ENCODE results near the gene EIF1.
"Not testable (repeated sequence)": the region's sequence is repeated elsewhere in the genome, so short reads cannot be mapped to it uniquely, and the experiment has no call there.

Gene EIF1

DNA sequence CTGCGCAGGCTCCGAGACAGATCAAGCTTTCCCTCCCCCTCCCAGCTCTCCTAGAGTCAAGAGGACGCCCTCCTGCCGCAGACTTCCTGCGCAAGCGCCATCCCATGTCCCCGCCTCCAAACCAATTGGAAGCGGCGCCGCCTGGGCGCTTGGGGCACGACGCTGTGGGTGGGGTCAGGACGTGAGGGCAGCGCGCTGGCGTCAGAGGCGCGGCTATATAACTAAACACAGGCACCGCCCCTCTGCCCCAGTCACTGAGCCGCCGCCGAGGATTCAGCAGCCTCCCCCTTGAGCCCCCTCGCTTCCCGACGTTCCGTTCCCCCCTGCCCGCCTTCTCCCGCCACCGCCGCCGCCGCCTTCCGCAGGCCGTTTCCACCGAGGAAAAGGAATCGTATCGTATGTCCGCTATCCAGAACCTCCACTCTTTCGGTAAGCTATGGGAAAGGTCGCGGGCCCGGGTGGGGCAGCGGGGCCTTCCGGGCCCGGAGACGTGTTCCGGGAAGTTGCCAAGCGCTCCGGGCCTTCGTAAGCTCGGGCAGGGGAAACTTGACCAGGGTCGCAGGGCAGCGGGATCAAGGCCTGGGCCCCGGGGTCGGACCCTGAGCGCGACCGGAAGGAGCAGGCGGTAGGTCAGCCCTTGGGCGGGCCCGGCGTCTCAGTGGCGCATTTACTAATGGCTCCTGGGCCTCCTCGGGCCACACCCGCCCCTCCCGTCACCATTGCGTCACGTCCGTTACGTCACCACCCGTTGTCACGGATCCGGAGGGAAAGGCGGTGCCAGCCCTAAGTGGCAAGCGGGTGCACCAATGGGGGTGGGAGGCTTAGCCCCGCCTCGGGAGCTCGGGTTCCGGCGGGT lies at the start of gene EIF1:
Gene EIF1, plus strand, starts transcription at position 245 of the 856 bp plus-strand sequence. Its CDS starts 154 bp downstream, at position 399.
- peak; percentile 100 for DNase-seq (ENCODE audit: low read depth in 3 of 3)

DNA sequence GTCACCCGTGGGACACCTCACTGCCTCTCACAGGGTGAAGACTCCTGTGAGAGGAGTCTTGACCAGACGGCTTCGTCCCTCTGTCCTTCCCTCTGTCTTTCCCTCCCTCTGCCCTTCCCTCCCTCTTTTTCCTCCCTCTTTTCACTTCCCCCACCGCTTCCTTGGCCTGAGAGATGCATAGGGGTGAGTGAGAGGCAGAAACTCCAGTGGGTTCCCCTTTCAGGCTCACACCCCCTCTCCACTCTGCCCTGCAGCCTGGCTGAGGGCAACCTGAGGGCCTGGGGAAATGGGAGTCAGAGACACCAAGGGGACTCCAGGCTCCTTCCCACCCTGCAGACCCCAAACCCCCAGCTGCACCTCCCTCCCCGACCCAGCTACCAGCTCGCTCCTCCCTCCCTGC lies 49.7 kb upstream of the EIF1 start:
- no peak for DNase-seq (ENCODE audit: low read depth in 3 of 3)

DNA sequence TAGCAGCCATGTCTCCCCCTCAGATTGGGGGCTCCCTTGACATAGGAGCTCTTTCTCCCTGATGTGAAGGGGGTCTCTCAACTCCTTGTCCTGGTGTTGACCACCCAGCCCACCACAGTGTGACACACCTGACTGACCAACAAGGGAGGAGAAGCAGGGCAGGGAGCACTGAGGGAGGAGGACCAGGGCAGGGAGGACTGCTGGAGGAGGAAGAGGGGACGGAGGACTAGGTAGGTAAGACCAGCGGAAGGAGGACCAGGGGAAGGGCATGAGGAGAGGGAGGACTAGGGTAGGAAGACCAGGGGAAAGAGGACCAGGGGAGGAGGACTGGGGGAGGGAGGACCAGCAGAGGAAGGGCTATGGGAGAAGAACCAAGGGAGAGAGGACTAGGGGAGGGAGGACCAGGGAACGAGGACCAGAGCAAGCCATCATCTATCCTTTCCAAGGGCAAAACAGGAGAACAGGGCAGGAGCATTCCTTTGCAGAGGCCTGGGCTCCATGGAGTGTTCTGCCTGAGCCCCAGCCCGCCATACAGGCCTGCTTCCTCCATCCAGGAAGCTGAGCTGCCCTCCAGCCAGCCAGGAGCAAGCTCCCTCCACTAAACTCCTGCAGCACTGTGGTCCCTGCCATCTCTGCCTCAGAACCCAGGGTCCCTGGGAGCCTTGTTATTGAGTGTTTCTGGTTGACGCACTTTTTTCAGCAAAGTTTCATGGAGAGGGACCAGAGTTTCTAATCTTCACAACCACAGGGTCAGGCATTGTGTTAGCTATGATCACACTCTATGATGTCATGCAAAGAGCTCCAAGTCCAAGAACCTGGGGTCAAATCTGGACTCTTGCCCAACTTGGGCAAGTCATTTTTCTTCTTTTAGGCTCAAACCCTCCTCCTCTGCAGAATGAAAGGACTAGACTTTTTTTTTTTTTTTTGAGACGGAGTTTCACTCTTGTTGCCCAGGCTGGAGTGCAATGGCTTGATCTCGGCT lies 48.9 kb upstream of the EIF1 start:
- DNase-seq (ENCODE audit: low read depth in 3 of 3), result no peak

DNA sequence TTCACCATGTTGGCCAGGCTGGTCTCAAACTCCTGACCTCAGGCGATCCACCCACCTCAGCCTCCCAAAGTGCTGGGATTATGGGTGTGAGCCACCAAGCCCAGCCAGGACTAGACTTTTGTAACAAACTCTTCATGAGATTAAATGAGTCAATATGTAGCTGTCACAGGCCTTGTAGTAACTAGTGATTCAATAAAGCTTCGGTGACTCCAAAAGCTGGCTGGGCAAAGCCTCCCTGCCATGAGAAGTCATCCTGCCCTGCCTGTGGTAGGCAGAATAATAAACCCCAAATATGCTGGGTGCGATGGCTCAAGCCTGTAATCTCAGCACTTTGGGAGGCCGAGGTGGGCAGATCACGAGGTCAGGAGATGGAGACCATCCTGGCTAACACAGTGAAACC lies 48.1 kb upstream of the EIF1 start:
- not testable (repeated sequence) for DNase-seq (ENCODE audit: low read depth in 3 of 3)

DNA sequence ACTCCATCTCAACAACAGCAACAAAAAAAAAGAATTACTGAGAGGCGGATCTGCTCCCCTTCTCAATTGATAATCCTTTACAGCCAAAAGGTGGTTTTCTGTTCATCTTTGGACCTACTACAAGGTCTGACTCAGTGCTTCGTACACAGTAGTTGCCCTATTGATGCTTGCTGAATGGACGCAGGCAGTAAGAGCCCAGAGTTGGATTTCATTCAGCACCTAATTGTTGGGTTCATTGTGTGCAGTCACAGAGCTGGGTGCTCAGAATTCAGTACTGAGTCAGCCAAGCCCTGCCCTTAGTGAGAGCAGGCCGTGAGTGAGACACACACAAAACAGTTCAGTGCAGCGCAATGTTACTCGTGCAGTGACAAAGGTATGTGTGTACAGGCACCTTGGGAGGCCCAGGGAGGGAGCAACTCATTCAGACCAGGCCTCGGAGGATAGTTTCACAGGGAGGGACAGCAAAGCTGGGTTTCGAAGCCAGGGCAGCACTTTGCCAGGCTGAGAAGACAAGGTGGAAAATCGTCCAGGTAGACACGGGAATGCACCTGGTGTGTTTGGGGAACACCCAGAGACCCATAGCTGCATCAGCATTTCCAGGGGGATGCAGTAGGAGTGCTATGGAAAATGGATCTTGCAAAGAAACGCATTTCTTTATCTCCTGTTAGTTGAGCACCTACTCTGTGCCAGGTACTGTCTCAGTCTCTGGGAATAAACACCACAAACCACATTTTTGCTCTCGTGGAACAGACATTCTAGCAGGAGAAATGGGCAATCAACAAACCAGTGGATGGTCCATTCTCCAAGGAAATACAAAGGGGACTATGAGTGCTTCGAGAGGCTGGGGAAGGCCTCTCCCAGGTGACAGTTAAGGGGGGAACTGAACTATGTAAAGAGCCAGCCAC lies 46.2 kb upstream of the EIF1 start:
- DNase-seq (ENCODE audit: low read depth in 3 of 3), result no peak

DNA sequence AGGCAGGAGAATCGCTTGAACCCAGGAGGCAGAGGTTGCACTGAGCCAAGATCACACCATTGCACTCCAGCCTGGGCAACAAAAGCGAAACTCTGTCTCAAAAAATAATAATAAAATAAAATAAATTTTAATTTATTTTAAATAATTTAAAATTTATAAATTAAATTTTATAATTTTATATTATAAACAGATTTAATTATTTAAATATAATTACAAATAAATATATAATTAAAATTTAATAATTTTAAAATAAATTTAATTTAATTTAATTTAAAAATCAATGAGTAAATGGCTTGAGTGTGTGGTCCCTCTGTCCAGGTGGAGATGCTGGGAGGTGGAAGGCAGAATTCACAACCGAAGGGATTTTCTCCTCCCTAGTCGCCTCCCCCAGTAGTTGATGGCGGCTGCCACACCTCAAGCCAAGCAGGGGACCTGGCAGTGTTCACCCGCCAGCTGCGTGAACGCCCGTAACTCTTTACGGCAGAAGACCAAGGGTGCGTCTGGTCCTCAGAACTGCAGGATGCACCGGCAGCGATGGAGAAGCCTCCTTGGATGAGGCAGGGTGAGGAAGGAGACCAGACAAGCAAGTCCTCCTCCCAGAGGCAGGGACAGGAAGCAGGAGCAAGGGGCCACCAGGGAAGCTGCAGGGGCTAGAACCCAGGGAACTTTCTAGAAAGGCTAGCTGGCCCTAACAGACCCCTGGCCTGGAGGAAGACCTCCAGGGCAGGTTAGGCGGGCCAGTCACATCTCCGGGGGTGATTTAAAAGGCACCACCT lies 41.5 kb upstream of the EIF1 start:
- DNase-seq (ENCODE audit: low read depth in 3 of 3), result no peak

DNA sequence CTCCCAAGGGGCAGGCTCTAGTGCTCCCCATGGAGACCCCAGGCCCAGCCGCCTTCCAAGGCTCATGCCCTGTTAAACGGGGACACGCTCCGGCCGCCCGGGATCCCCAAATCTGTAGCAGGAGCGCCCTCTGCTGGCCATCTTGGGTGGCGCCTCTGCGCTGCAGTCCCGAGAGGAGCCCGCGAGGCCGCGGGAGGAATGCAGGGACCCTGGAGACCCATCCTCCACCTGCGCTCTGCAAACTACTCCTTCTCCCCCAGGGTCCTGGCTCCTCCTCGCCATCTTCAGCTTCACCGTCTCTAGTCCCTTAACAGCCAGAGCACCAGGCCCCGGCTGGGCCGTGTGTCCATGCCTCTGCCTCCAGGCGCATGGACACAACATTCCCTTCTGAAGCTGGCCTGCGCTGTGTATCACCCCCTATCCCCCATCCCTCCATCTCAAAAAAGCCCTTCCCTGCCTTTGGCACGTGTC lies 40.7 kb upstream of the EIF1 start:
- DNase-seq (ENCODE audit: low read depth in 3 of 3), result peak; percentile 73 to 87 (median 87)

DNA sequence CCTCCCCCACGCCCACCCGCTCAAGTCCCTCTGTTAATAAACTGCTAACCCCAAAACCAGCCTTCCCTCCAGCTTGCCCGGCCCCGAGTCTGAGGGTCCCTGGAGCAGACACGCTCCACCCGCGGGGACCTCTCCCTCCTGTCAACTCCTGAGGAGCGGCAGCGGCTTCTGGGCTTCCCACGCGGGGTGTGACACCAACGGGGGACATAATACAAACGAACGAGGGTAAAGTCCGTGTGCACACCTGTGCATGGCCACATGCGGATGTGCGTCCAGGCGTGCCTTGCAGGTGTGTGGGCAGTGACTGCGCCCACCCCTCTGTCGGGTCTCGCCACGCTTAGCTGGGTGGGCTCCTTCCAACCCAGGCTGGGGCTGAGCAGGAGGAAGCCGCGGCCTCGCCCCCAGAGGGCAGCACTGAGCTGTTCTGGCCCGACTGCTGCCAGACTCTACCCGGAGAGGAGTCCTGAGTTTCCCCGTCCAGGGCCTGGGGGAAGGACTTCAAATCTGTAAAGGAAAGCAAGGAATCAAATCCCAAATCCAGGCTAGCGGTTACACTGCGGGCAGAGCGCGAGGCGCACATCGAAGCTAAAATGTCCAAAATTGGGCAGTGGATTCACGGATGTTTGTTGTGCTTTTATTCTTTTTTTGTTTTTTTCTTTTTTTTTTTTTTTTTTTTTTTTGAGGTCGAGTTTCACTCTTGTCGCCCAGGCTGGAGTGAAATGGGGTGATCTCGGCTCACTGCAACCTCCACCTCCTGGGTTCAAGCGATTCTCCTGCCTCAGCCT lies 40.1 kb upstream of the EIF1 start:
- peak; percentile 59 to 87 (median 72) for DNase-seq (ENCODE audit: low read depth in 3 of 3)

DNA sequence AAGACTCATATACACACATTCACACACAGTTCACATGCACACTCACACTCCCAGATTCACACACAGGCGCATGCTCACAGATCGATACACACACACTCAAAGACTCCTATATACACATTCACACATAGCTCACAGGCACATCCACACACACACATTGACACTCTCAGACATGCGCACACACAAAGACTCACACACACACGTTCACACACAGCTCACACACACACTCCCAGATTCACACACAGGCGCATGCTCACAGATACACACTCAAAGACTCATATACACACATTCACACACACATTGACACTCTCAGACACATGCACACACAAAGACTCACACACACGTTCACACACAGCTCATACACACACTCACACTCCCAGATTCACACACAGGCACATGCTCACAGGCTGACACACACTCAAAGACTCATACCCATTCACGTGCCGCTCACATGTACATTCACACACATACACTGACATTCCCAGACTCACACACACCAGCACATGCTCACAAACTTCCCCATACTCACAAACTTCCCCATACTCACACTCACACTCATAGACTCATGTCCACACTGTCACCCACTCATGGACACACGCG lies 38.7 kb upstream of the EIF1 start:
- DNase-seq (ENCODE audit: low read depth in 3 of 3), result no peak

DNA sequence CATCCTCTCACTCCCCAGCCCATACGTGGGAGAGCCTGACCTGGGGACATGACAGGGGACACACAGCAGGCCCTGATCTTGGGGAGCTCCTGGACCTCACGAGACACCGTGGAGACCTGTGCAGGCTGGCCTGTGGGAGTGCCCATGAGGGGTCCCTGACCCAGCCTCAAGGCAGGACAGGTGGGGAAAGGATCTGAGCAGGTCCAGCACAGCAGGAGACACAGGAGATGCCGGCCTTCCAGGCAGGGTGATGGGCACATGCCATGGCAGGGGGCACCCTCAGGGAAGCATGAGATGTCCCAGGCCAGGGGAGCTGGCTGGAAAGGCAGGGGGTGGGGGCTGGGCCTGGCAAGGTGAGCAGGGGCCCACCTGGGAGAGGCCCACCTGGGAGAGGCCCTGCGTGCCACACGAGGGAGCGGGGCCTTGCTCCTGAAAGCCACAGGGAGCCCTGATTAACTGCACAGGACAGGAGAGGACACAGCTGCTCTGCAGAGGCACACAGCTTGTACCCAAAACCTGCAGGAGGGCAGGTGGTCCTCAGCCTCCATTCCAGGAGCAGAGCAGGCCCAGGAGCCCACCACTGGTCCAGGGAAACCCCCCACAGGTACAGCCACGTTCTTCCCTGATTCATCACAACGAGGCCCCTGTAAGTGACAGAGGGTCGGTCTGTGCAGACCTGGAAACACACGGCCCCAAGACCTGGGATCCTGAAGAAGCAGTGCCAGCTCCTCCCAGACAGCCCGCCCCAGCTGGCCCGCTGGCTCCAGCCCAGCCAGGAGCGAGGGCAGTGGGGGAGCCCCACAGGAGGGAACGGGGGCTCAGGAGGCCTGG lies 37.7 kb upstream of the EIF1 start:
- DNase-seq (ENCODE audit: low read depth in 3 of 3), result no peak

DNA sequence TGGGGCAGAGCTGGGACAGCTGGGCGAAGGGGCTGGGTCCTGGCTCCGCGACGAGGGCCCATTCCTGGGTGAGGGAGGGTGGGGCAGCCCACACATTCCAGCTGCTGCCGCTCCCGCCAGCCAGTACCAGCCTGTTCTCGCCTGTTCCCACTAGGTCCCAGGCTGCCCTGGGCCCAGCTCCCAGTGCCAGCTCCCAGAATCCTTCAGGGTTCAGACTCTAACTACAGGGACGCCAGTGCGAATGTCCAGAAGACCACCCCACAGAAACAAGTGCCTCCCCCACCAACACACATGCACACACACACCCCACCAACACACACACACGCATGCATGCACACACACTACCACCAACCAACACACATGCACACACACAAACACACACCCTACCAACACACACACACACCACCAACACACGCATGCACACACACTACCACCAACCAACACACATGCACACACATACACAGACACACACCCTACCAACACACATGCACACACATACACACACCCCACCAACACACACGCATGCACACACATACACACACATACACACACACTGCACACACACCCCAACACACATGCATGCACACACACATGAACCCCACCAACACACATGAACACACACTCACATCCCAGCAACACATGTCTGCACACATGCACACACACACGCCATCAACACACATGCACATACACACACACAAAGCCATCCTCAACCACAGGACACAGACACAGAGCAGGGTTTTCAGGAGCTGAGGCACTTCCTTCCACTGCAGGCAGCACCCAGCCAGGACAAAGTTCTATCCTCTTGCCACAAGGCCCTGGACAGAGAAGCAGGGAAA lies 36.8 kb upstream of the EIF1 start:
- no peak for DNase-seq (ENCODE audit: low read depth in 3 of 3)

DNA sequence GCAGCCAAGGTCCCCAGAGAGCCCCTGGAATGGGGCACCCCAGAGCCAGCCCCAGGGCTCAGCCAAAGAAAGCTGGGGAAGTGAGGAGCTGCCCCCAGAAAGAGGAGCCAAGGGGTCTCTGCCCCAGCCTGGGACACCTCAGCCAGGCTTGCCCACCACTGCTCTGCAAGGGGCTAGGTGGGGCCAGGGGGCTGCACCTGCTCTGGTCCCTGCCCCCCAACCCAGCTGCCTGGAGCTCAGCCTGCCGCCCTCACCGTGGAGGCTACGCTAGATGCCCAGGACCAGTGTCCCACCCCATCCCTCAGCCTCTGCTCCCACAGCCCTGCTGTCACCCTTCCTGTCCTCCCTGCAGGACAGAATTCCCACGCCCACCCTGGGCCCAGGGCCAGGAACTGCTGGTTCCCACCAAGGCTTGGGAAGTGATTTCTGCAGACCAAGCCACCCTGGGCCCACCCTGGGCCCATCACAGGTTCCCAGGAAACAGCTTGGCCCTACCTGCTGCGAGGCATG lies 36.2 kb upstream of the EIF1 start:
- DNase-seq (ENCODE audit: low read depth in 3 of 3), result no peak

DNA sequence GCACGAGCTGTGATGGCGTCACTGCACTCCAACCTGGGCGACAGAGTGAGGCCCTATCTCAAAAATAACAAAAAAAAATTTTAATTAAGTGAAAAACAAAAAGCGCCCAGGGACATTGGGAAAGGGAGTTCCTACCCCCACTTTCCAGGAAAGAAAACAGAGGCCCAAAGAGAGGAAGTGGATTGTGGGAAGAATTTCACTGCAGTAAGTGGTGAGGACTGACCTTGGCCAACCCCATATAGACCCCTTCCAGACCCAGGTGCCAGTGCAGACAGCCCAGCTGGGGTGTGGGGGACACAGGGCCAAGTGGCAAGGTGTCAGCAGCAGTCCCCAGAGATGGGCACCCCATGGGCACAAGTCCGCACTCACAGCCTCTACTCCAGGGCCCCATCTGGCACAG lies 35.3 kb upstream of the EIF1 start:
- no peak for DNase-seq (ENCODE audit: low read depth in 3 of 3)

DNA sequence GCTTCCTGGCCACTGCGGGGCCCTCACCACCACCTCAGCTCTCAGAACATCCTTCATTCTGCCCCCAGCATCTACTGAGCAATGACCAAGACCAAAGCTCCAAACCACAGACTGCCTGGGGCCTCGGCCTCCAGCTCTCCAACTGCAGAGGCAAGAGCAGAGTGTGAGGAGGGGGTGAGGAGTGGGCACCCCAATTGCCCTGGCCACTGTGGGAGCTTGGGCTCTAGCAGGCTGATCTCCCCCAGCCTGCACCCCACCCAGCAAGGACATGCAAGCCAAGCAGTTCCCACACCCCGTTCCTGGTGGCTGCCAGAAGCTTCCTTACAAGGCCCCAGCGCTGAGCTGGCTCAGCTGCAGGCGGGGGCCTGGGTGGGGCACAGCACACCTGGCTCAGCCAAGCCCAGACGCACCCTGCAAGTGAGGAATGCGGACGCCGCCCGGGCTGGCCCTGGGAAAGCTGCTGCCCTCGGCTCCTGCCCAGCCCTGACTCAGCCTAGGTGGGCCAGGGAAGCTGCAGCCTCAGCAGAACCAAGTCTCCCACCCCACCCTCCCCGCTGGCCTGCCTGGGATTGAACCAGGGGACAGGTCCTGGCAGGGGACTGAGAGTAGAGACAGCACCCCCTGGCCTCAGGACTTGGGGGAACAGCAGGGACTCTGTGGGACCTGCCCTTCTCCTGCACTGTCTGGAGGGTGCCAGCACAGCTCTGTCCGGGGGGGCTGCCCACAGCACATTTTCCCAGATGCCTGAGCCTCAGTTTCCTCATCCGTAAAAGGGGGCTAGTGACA lies 34.6 kb upstream of the EIF1 start:
- DNase-seq (ENCODE audit: low read depth in 3 of 3), result no peak

DNA sequence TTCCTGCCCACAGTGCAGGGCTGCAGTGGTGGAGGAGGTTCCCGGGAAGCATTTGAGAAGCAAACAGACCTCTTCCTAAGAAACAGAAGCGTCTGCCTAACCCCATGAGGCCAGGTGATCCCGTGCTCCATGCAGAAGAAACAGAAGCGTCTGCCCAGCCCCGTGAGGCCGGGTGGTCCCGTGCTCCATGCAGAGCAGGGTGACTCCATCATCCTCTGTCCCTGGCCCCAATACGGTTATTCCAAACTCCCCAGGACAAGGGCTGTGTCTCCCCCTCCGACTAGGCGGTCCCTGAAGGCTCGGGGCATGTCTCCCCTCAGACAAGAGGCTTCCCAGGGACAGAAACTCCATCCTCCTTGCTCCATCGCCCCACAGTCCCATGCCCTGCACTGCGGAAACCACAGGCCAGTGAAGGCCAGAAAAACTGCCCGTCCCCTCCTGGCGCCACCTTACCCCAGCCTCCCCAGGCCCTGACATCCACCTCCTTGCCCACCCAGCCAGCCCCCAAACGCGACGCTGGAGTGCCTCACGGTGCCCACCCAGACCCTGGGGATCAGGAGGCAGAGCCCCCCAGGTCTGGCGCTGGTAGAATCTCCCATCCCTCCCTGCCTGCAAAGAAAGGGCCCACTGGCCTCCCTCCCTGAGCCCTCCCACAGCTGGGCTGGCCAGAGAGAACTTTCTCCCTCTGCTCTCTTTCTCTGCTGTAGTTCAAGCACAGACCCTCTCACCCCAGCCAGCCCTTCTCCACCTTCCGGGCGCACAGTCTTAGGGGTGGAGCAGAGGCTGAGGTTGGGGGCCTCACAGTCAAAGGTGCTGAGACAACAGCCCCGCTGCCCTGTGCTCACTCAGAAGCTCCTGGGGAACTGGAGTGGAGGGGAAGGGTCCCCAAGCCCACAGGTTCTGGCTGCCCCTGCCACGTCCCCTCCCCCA lies 33.7 kb upstream of the EIF1 start:
- DNase-seq (ENCODE audit: low read depth in 3 of 3), result no peak
